Prostate gland (tissue), 2 donors: ENCODE results near the gene ANKAR.

Source experiments
- POLR2AphosphoS5 ChIP-seq: sonication (generic); formaldehyde crosslinking; IDR thresholded peaks from one replicate; pipeline ENCODE4 v1.6.1; 2017; ENCODE audit warnings: antibody characterized with exemption
- TF ChIP-seq, protein P1 (sequence below), 4 experiments: fragments of 200-600 bp in 2 of 4; fragments of 450-650 bp in 2 of 4; sonication (generic) in 2 of 4; IDR thresholded peaks; 1 replicate in 3 of 4; 2 replicates in 1 of 4; pipeline ENCODE4 v1.5.1; 2016 to 2019; ENCODE audit warnings: antibody characterized with exemption in 4 of 4, mild to moderate bottlenecking in 2 of 4, moderate library complexity in 2 of 4

- TF ChIP-seq POLR2AphosphoS5, result no peak
- TF ChIP-seq, protein P1, sequence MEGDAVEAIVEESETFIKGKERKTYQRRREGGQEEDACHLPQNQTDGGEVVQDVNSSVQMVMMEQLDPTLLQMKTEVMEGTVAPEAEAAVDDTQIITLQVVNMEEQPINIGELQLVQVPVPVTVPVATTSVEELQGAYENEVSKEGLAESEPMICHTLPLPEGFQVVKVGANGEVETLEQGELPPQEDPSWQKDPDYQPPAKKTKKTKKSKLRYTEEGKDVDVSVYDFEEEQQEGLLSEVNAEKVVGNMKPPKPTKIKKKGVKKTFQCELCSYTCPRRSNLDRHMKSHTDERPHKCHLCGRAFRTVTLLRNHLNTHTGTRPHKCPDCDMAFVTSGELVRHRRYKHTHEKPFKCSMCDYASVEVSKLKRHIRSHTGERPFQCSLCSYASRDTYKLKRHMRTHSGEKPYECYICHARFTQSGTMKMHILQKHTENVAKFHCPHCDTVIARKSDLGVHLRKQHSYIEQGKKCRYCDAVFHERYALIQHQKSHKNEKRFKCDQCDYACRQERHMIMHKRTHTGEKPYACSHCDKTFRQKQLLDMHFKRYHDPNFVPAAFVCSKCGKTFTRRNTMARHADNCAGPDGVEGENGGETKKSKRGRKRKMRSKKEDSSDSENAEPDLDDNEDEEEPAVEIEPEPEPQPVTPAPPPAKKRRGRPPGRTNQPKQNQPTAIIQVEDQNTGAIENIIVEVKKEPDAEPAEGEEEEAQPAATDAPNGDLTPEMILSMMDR (IDR thresholded peaks at IDR 0.05), result no peak
These were observed 653 bp upstream of the ANKAR start for GRCh38 chr2:189673661-189674373.
